Osteoblast (primary cell): ENCODE data around the gene PTPRT. TPM values are rescaled to one million over a fixed set of nuclear protein-coding genes. Genes with fewer than 3 reads are reported as not detected.

Experiments used
- DNase-seq: peaks from one replicate; pipeline ENCODE4 v3.0.0; 2011; ENCODE audit warnings: low spot score, mixed read lengths; ENCODE audit not compliant: insufficient read length; ENCODE audit errors: missing footprints
- H2AFZ ChIP-seq: 2 replicates; pipeline ENCODE4 v1.6.0; 2011; ENCODE audit warnings: mild to moderate bottlenecking, low read length
- H3K27ac ChIP-seq: 2 replicates; pipeline ENCODE4 v1.5.1; 2011; ENCODE audit warnings: mild to moderate bottlenecking, low read depth, low read length, moderate library complexity
- H3K27me3 ChIP-seq: 2 replicates; pipeline ENCODE4 v1.6.0; 2012; ENCODE audit warnings: mild to moderate bottlenecking, control low read depth, inconsistent platforms, low read length, moderate library complexity; ENCODE audit not compliant: insufficient read depth
- H3K36me3 ChIP-seq: 2 replicates; pipeline ENCODE4 v1.5.1; 2011; ENCODE audit warnings: mild to moderate bottlenecking, low read length, control low read depth, moderate library complexity; ENCODE audit not compliant: insufficient read depth
- H3K4me1 ChIP-seq: 2 replicates; pipeline ENCODE4 v1.5.1; 2011; ENCODE audit warnings: mild to moderate bottlenecking, low read length, control low read depth, moderate library complexity; ENCODE audit not compliant: insufficient read depth
- H3K4me2 ChIP-seq: 2 replicates; pipeline ENCODE4 v1.6.0; 2011; ENCODE audit warnings: mild to moderate bottlenecking, low read length; ENCODE audit not compliant: insufficient read depth
- H3K4me3 ChIP-seq: fragments of 200-600 bp; sonication (generic); 3 replicates; pipeline ENCODE4 v1.5.1; 2012; ENCODE audit warnings: mild to moderate bottlenecking, low read length, inconsistent platforms; ENCODE audit not compliant: insufficient read depth
- H3K79me2 ChIP-seq: 2 replicates; pipeline ENCODE4 v1.6.0; 2012; ENCODE audit warnings: mild to moderate bottlenecking, low read length, control low read depth, inconsistent platforms; ENCODE audit not compliant: insufficient read depth
- H3K9me3 ChIP-seq: 2 replicates; pipeline ENCODE4 v1.5.1; 2011; ENCODE audit warnings: low read depth, low read length, control low read depth
- H4K20me1 ChIP-seq: 2 replicates; pipeline ENCODE4 v1.6.0; 2012; ENCODE audit warnings: mild to moderate bottlenecking, low read length, control low read depth; ENCODE audit not compliant: insufficient read depth
- CTCF ChIP-seq: IDR thresholded peaks from 2 replicates; pipeline ENCODE4 v1.5.1; 2011; ENCODE audit warnings: mild to moderate bottlenecking, low read depth, low read length, moderate library complexity; ENCODE audit errors: extremely low read depth
- total RNA-seq: library from RNA; depleted of rRNA; stranded (reverse); fragments of >200 nt; gene quantifications from 2 replicates; pipeline ENCODE4 v1.2.3, GENCODE V29; 2012

PTPRT gene
- total RNA-seq, 1 donor, result not detected

- H4K20me1 ChIP-seq, result no peaks in the 10 kb centered on the region
- no peak overlapping the region for H2AFZ ChIP-seq
- no peaks in the 10 kb centered on the region for H3K9me3 ChIP-seq
- no peaks in the 10 kb centered on the region for H3K4me1 ChIP-seq
- no peak for TF ChIP-seq CTCF
- no peak for DNase-seq
- H3K4me2 ChIP-seq, result no peak overlapping the region
- no peaks in the 10 kb centered on the region for H3K36me3 ChIP-seq
- no peaks in the 10 kb centered on the region for H3K79me2 ChIP-seq
- no peak overlapping the region for H3K27ac ChIP-seq
- H3K4me3 ChIP-seq, result no peak overlapping the region
- H3K27me3 ChIP-seq, result no peaks in the 10 kb centered on the region
Observed at GRCh38 chr20:42603655-42604054, 586.1 kb downstream of the PTPRT start.

- H3K9me3 ChIP-seq, result no peaks in the 10 kb centered on the region
- no peak overlapping the region for H3K4me3 ChIP-seq
- no peak for TF ChIP-seq CTCF
- no peak overlapping the region for H2AFZ ChIP-seq
- no peaks in the 10 kb centered on the region for H3K27me3 ChIP-seq
- H3K4me1 ChIP-seq, result no peaks in the 10 kb centered on the region
- H4K20me1 ChIP-seq, result no peaks in the 10 kb centered on the region
- no peak overlapping the region for H3K4me2 ChIP-seq
- no peaks in the 10 kb centered on the region for H3K79me2 ChIP-seq
- H3K27ac ChIP-seq, result no peak overlapping the region
- no peak for DNase-seq
- no peaks in the 10 kb centered on the region for H3K36me3 ChIP-seq
Observed at GRCh38 chr20:42598581-42598980, 591.1 kb downstream of the PTPRT start.

- no peaks in the 10 kb centered on the region for H4K20me1 ChIP-seq
- H2AFZ ChIP-seq, result no peak overlapping the region
- H3K4me3 ChIP-seq, result no peak overlapping the region
- H3K27ac ChIP-seq, result no peak overlapping the region
- no peaks in the 10 kb centered on the region for H3K9me3 ChIP-seq
- no peaks in the 10 kb centered on the region for H3K27me3 ChIP-seq
- no peak for TF ChIP-seq CTCF
- H3K4me1 ChIP-seq, result no peaks in the 10 kb centered on the region
- no peaks in the 10 kb centered on the region for H3K79me2 ChIP-seq
- H3K36me3 ChIP-seq, result no peaks in the 10 kb centered on the region
- DNase-seq, result no peak
- no peak overlapping the region for H3K4me2 ChIP-seq
Observed at GRCh38 chr20:42595625-42596024, 594.1 kb downstream of the PTPRT start.

- no peaks in the 10 kb centered on the region for H3K27me3 ChIP-seq
- H4K20me1 ChIP-seq, result no peaks in the 10 kb centered on the region
- DNase-seq, result no peak
- no peaks in the 10 kb centered on the region for H3K79me2 ChIP-seq
- no peak overlapping the region for H3K27ac ChIP-seq
- H3K36me3 ChIP-seq, result no peaks in the 10 kb centered on the region
- H3K4me2 ChIP-seq, result no peak overlapping the region
- H2AFZ ChIP-seq, result no peak overlapping the region
- no peaks in the 10 kb centered on the region for H3K4me1 ChIP-seq
- H3K9me3 ChIP-seq, result no peaks in the 10 kb centered on the region
- no peak overlapping the region for H3K4me3 ChIP-seq
- TF ChIP-seq CTCF, result no peak
Observed at GRCh38 chr20:42594659-42595058, 595.0 kb downstream of the PTPRT start.
